K562 (cell line): ENCODE measurements around the gene SH2D1A.

ENCODE experiments used
- BHLHE40 ChIP-seq: IDR thresholded peaks from 2 replicates; pipeline ENCODE4 v1.6.1; 2011; ENCODE audit warnings: low read length, improper control_type of control experiment
- CTCF ChIP-seq, 3 experiments: IDR thresholded peaks in 2 of 3; conservative IDR thresholded peaks in 1 of 3; 2 replicates each; pipeline ENCODE4 v1.5.1; 2011 to 2012; ENCODE audit warnings: low read length in 3 of 3, mild to moderate bottlenecking in 3 of 3, control low read depth in 2 of 3, improper control_type of control experiment in 1 of 3, inconsistent platforms in 1 of 3, low read depth in 1 of 3, mixed read lengths in 1 of 3, moderate library complexity in 1 of 3; ENCODE audit not compliant: insufficient read depth in 2 of 3
- DPF2 ChIP-seq: fragments of 450-650 bp; IDR thresholded peaks from 2 replicates; pipeline ENCODE4 v1.6.1; 2016
- EGR1 ChIP-seq: fragments of 450-650 bp; conservative IDR thresholded peaks from 2 replicates; pipeline ENCODE4 v1.6.1; 2017; ENCODE audit warnings: mild to moderate bottlenecking
- EHMT2 ChIP-seq: fragments of 450-650 bp; IDR thresholded peaks from 2 replicates; pipeline ENCODE4 v1.6.1; 2018; ENCODE audit warnings: antibody characterized with exemption
- NFIC ChIP-seq: fragments of 450-650 bp; IDR thresholded peaks from 2 replicates; pipeline ENCODE4 v1.6.1; 2017; ENCODE audit warnings: mild to moderate bottlenecking, inconsistent platforms
- SIN3A ChIP-seq, 2 experiments: fragments of 150-350 bp in 1 of 2; IDR thresholded peaks; 2 replicates each; pipeline ENCODE4 v1.6.1; 2011 to 2016; ENCODE audit warnings: borderline replicate concordance in 2 of 2, low read depth in 2 of 2, low read length in 2 of 2, mild to moderate bottlenecking in 2 of 2, moderate library complexity in 2 of 2; ENCODE audit not compliant: control insufficient read depth in 1 of 2
- TBP ChIP-seq: optimal IDR thresholded peaks from 2 replicates; pipeline ENCODE3; 2011; ENCODE audit warnings: low read depth, low read length, improper control_type of control experiment
- USF2 ChIP-seq: sonication (generic); formaldehyde crosslinking; IDR thresholded peaks from 2 replicates; pipeline ENCODE4 v1.5.0; 2020; ENCODE audit warnings: missing genetic modification reagents
- ZNF445 ChIP-seq: fragments of 250-450 bp; sonication (Bioruptor Pico); IDR thresholded peaks from 2 replicates; pipeline ENCODE4 v1.4.0; 2020; ENCODE audit warnings: low read depth, mild to moderate bottlenecking, moderate library complexity

- no peak for TF ChIP-seq EHMT2
- no peak for TF ChIP-seq BHLHE40
- TF ChIP-seq DPF2, result no peak
- TF ChIP-seq ZNF445 (CRISPR knock-in tag), result no peak
- TF ChIP-seq USF2, result no peak
- no peak for TF ChIP-seq CTCF (IDR thresholded peaks at IDR 0.05 in 2 of 3, conservative IDR thresholded peaks at IDR 0.05 in 1 of 3; ENCODE audit: insufficient read depth in 2 of 3, low read depth in 1 of 3, low read length in 3 of 3)
- no peak for TF ChIP-seq TBP
- no peak for TF ChIP-seq SIN3A (IDR thresholded peaks at IDR 0.05; ENCODE audit: borderline replicate concordance in 2 of 2, control insufficient read depth in 1 of 2, low read depth in 2 of 2, low read length in 2 of 2)
- TF ChIP-seq EGR1, result no peak
- no peak for TF ChIP-seq NFIC
Measured at GRCh38 chrX:124401696-124402095, 55.3 kb downstream of the SH2D1A start.
